ENCODE data around the gene ERICH6.

Gene ERICH6

GRCh38 chr3:150697646-150698045, 6.1 kb downstream of the ERICH6 start:
- H3K27ac ChIP-seq: no peak overlapping the region
- TF ChIP-seq CTCF (conservative IDR thresholded peaks at IDR 0.05): no peak

GRCh38 chr3:150691414-150692040, 12.2 kb downstream of the ERICH6 start:
- H3K27ac ChIP-seq: no peak overlapping the region

DNA sequence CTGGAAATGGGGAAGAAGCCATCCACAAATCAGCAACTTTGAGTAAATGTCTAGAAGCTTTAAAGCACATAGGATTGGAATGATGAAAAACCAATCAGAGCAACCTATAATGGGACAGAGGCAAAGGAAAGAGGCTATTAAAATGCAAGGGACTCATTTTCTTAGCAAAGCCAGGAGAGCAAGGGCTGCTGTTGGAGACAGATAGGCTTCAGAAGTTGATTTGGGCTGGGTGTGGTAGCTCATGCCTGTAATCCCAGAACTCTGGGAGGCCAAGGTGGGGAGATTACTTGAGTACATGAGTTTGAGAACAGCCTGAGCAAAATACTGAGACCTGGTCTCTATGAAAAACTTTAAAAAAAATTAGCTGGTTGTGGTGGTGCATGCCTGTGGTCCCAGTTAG, 16.1 kb downstream of the ERICH6 start:
- H3K27ac ChIP-seq: no peak overlapping the region

More at GRCh38 chr3:150691414-150692040, 12.2 kb downstream of the ERICH6 start:
- TF ChIP-seq CTCF (conservative IDR thresholded peaks at IDR 0.05): no peak

DNA sequence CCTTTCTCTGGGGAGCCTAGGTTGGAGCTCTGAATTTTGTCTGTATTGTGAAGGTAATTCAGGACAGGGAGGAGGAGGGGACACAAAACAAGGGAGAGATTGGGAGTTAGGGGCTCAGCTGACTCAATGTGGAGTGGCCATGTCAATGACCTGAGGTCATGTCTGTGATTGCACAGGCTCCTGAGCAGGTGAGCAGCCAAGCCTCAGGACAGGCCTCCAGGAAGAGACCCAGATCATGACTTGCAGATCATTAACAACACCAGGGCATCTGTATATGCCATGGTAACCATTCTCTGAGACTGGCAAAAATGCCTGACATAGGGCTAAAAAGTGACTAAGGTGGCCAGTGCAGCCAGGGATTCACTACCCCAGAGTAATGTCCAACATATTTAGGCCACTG, 20.9 kb downstream of the ERICH6 start:
- H3K27ac ChIP-seq: no peak overlapping the region
- TF ChIP-seq CTCF (conservative IDR thresholded peaks at IDR 0.05): no peak

More for the DNA sequence above, 16.1 kb downstream of the ERICH6 start:
- TF ChIP-seq CTCF (conservative IDR thresholded peaks at IDR 0.05): no peak

- no peak for TF ChIP-seq CTCF (conservative IDR thresholded peaks at IDR 0.05)
- H3K27ac ChIP-seq: no peak overlapping the region
Observed at GRCh38 chr3:150682279-150682678, 21.4 kb downstream of the ERICH6 start.

DNA sequence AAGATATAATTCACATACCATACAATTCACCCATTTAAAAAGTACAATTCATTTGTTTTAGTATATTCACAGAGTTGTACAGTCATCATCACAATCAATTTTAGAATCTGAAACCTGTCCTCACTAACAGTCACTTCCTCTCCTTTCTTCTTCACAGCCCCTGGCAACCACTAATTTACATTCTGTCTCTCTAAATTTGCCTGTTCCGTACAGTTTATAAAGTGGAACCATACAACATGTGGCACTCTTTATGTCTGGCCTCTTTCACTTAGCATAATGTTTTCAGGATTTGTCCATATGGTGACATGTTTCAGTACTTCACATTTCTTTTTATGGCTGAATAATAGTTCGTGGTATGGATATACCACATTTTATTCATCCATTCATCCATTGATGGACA, 22.7 kb downstream of the ERICH6 start:
- H3K27ac ChIP-seq: no peak overlapping the region
- TF ChIP-seq CTCF (conservative IDR thresholded peaks at IDR 0.05): no peak

- TF ChIP-seq CTCF (conservative IDR thresholded peaks at IDR 0.05): no peak
- H3K27ac ChIP-seq: no peak overlapping the region
Observed at GRCh38 chr3:150680562-150680961, 23.2 kb downstream of the ERICH6 start.
